Spleen (tissue), 11 donors: ENCODE results near the gene DNAAF5. TPM values are rescaled to one million over a fixed set of nuclear protein-coding genes. Genes with fewer than 3 reads are reported as not detected.
A peak's percentile ranks its signal among the peaks of the same experiment; 100 is the strongest.

ENCODE experiments used
- DNase-seq: peaks from one replicate; pipeline ENCODE4 v3.0.0-alpha.2; 2020
- H3K27ac ChIP-seq, 8 donors: fragments of 200-600 bp; sonication (generic) in 7 of 8; 1 replicate in 4 of 8; 2 replicates in 4 of 8; pipeline versions ENCODE4 v1.5.0 to v1.8.0; 2016 to 2021; ENCODE audit warnings: inconsistent platforms in 4 of 8, mild to moderate bottlenecking in 4 of 8, moderate library complexity in 1 of 8
- H3K27me3 ChIP-seq, 7 donors: fragments of 200-600 bp; sonication (generic) in 6 of 7; replicated peaks in 1 of 7; 1 replicate in 4 of 7; 2 replicates in 3 of 7; pipeline versions ENCODE4 v1.5.0 to v1.8.0; 2016 to 2021; ENCODE audit warnings: inconsistent platforms in 3 of 7, mild to moderate bottlenecking in 1 of 7
- H3K36me3 ChIP-seq, 6 donors: fragments of 200-600 bp; sonication (generic) in 5 of 6; 1 replicate in 4 of 6; 2 replicates in 2 of 6; pipeline versions ENCODE4 v1.5.0 to v1.8.0; 2016 to 2021; ENCODE audit warnings: inconsistent platforms in 2 of 6
- H3K4me1 ChIP-seq, 6 donors: fragments of 200-600 bp; sonication (generic) in 5 of 6; 1 replicate in 3 of 6; 2 replicates in 3 of 6; pipeline versions ENCODE4 v1.5.0 to v1.8.0; 2016 to 2021; ENCODE audit warnings: inconsistent platforms in 3 of 6
- H3K4me3 ChIP-seq, 8 donors: fragments of 200-600 bp; sonication (generic) in 7 of 8; 1 replicate in 4 of 8; 2 replicates in 4 of 8; pipeline versions ENCODE4 v1.5.0 to v1.8.0; 2016 to 2021; ENCODE audit warnings: inconsistent platforms in 4 of 8, mild to moderate bottlenecking in 4 of 8, moderate library complexity in 2 of 8
- H3K9me3 ChIP-seq, 8 donors: fragments of 200-600 bp; sonication (generic) in 7 of 8; 1 replicate in 4 of 8; 2 replicates in 4 of 8; pipeline versions ENCODE4 v1.5.0 to v1.8.0; 2016 to 2021; ENCODE audit warnings: inconsistent platforms in 4 of 8
- POLR2A ChIP-seq, 3 donors: fragments of 450-650 bp; IDR thresholded peaks; one replicate each; pipeline ENCODE4 v1.5.1; 2017; ENCODE audit warnings: antibody characterized with exemption in 3 of 3, mild to moderate bottlenecking in 1 of 3
- POLR2AphosphoS5 ChIP-seq, 3 donors: sonication (generic); formaldehyde crosslinking; IDR thresholded peaks; one replicate each; pipeline ENCODE4 v1.5.1; 2017; ENCODE audit warnings: antibody characterized with exemption in 3 of 3
- WGBS, 5 donors: extraction: QIAGEN DNeasy Blood & Tissue Kit in 3 of 5; methylation state at CpG; one replicate each; pipeline versions ENCODE4 v1.1.5 to v1.1.7; 2013 to 2018; 5-methylcytosine and 5-hydroxymethylcytosine counted together
- intact Hi-C: fragments of 100-400 bp; cut with DNase I; formaldehyde crosslinking; loops from one replicate; pipeline ENCODE4 v1.15.0; 2023; ENCODE audit warnings: low total_unique reads
- polyA plus RNA-seq, 3 donors: library from polyadenylated mRNA; stranded (reverse); fragments of 200-250 nt; gene quantifications; one replicate each; pipeline ENCODE4 v1.2.1, GENCODE V29; 2013
- total RNA-seq, 7 donors: library from RNA; depleted of rRNA in 3 of 7; stranded (reverse); fragments of >200 nt in 3 of 7; fragmentation: NEBNext Ultra II Directional in 4 of 7; extraction: Animal tissue kit (Norgen Biotek cat#: 25700) in 4 of 7; gene quantifications; one replicate each; pipeline versions ENCODE4 v1.1.0 to v1.2.1, GENCODE V29; 2016 to 2021
- TF ChIP-seq, protein P1 (sequence below), 11 experiments: fragments of 200-600 bp in 7 of 11; fragments of 450-650 bp in 4 of 11; sonication (generic) in 4 of 11; IDR thresholded peaks in 8 of 11; conservative IDR thresholded peaks in 3 of 11; 1 replicate in 7 of 11; 2 replicates in 4 of 11; pipeline versions ENCODE4 v1.4.0 to v1.8.0; 2016 to 2021; ENCODE audit warnings: antibody characterized with exemption in 11 of 11, inconsistent platforms in 4 of 11, mild to moderate bottlenecking in 1 of 11
- donor health status: healthy with polysubstance abuse.
- donor health status: DM: no; HTN: no; CAD: no; lungs with moderate emphysema.
- donor health status: DM: no; HTN: no; CAD: no.
- donor health status: Bipolar disorder and iron deficiency.
- donor health status: healthy.
- donor health status: DM: no; HTN: no; CAD: no.
- donor health status: DM: yes; HTN: yes; CAD: no.

Gene DNAAF5
- total and polyA plus RNA-seq, 10 donors = 7.5 to 22.4 (median 18.1) TPM

DNA sequence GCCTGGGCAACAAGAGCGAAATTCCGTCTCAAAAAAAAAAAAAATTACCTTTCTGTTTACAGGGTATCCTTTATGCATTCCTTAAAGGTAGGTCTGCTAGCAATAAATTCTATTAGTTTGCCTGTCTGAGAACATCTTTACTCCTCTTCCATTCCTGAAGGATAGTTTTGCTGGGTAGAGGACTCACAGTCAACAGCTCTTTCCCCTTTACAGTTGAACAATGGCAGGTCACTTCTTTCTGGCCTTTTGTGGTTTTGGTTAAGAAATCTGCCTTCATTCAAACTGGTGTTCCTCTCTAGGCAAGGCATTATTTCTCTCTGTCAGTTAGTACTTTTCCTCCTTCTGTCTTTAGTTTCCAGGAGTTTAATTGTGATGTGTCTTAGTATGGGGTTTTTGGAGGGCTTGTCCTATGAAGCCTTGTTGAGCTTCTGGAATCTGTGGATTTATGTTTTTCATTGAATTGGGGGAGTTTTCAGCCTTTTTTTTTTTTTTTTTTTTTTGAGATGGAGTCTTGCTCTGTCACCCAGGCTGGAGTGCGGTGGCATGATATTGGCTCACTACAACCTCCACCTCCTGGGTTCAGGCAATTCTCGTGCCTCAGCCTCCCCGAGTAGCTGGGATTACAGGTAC is 4.8 kb upstream of the DNAAF5 start:
- Histone ChIP-seq H3K27ac (no peak overlapping the region), H3K27me3 (no peaks in the 10 kb centered on the region), H3K36me3 (no peaks in the 10 kb centered on the region), H3K4me1 (peaks cover 0 to 14% (median 8%) of the 10 kb centered on the region in 6 donors), H3K9me3 (peaks cover 0 to 11% (median 3%) of the 10 kb centered on the region in 8 donors), H3K4me3 (no peak overlapping the region)
- TF ChIP-seq, protein P1, sequence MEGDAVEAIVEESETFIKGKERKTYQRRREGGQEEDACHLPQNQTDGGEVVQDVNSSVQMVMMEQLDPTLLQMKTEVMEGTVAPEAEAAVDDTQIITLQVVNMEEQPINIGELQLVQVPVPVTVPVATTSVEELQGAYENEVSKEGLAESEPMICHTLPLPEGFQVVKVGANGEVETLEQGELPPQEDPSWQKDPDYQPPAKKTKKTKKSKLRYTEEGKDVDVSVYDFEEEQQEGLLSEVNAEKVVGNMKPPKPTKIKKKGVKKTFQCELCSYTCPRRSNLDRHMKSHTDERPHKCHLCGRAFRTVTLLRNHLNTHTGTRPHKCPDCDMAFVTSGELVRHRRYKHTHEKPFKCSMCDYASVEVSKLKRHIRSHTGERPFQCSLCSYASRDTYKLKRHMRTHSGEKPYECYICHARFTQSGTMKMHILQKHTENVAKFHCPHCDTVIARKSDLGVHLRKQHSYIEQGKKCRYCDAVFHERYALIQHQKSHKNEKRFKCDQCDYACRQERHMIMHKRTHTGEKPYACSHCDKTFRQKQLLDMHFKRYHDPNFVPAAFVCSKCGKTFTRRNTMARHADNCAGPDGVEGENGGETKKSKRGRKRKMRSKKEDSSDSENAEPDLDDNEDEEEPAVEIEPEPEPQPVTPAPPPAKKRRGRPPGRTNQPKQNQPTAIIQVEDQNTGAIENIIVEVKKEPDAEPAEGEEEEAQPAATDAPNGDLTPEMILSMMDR (IDR thresholded peaks at IDR 0.05 in 8 of 11, conservative IDR thresholded peaks at IDR 0.05 in 3 of 11) = no peak
- TF ChIP-seq POLR2A (IDR thresholded peaks at IDR 0.05) (no peak), POLR2AphosphoS5 (IDR thresholded peaks at IDR 0.05) (no peak)
- intact Hi-C loops = no loop called here
- DNase-seq = no peak
- WGBS, 5 donors = 95 to 99% (median 97%) methylated on average over 5 of the region's 5 CpGs

DNA sequence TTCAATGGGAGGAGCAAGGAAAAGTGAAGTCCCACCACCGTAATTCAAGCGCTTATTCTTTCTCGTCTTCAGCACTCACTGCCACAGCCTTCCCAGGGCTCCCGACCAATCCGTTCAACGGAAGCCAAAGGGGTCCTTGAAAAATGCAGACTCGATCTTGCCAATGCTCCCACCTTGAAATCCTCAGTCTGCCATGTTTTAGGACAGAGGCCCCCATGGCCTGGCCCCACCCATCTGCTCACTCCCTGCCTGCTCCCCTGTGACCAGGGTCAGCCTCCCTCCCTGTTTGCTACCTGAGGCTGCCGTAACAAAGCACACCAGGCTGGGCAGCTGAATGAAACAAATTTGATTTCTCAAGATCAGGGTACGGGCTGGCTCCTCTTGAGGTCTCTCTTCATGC is 3.0 kb upstream of the DNAAF5 start:
- Histone ChIP-seq H3K36me3 (no peaks in the 10 kb centered on the region), H3K27ac (no peak overlapping the region), H3K9me3 (peaks cover 0 to 11% (median 3%) of the 10 kb centered on the region in 8 donors), H3K4me1 (peaks cover 6 to 29% (median 20%) of the 10 kb centered on the region in 6 donors), H3K27me3 (no peaks in the 10 kb centered on the region), H3K4me3 (no peak overlapping the region)
- intact Hi-C loops = no loop called here
- WGBS, 5 donors = 88 to 98% (median 96%) methylated on average over 9 of the region's 9 CpGs
- DNase-seq = no peak
- no peak for TF ChIP-seq POLR2A (IDR thresholded peaks at IDR 0.05)
- TF ChIP-seq, protein P1 (IDR thresholded peaks at IDR 0.05 in 8 of 11, conservative IDR thresholded peaks at IDR 0.05 in 3 of 11) = no peak
- TF ChIP-seq POLR2AphosphoS5 (IDR thresholded peaks at IDR 0.05) = no peak

DNA sequence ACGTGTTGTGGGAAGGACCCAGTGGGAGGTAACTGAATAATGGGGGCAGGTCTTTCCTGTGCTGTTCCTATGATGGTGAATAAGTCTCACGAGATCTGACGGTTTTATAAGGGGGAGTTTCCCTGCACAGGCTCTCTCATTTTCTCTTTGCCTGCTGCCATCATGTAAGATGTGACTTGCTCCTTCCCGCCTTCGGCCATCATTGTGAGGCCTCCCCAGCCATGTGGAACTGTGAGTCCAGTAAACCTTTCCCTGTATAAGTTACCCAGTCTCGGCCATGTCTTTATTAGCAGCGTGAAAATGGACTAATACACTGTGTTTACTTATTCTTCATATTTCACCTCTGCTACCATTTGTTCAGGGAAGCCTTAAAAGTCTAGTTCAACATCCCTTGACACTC is 2.2 kb upstream of the DNAAF5 start:
- DNase-seq = no peak
- H3K27ac ChIP-seq = no peak overlapping the region
- H3K4me3 ChIP-seq = no peak overlapping the region
- intact Hi-C loops = no loop called here
- WGBS, 5 donors = 81 to 93% (median 89%) methylated on average over 7 of the region's 7 CpGs
- peaks cover 0 to 11% (median 3%) of the 10 kb centered on the region in 8 donors for H3K9me3 ChIP-seq
- no peak for TF ChIP-seq POLR2A (IDR thresholded peaks at IDR 0.05)
- no peak for TF ChIP-seq POLR2AphosphoS5 (IDR thresholded peaks at IDR 0.05)
- TF ChIP-seq, protein P1 (IDR thresholded peaks at IDR 0.05 in 8 of 11, conservative IDR thresholded peaks at IDR 0.05 in 3 of 11) = no peak
- no peaks in the 10 kb centered on the region for H3K27me3 ChIP-seq
- peaks cover 6 to 32% (median 24%) of the 10 kb centered on the region in 6 donors for H3K4me1 ChIP-seq
- peaks cover 0 to 2% (median 0%) of the 10 kb centered on the region in 6 donors for H3K36me3 ChIP-seq

DNA sequence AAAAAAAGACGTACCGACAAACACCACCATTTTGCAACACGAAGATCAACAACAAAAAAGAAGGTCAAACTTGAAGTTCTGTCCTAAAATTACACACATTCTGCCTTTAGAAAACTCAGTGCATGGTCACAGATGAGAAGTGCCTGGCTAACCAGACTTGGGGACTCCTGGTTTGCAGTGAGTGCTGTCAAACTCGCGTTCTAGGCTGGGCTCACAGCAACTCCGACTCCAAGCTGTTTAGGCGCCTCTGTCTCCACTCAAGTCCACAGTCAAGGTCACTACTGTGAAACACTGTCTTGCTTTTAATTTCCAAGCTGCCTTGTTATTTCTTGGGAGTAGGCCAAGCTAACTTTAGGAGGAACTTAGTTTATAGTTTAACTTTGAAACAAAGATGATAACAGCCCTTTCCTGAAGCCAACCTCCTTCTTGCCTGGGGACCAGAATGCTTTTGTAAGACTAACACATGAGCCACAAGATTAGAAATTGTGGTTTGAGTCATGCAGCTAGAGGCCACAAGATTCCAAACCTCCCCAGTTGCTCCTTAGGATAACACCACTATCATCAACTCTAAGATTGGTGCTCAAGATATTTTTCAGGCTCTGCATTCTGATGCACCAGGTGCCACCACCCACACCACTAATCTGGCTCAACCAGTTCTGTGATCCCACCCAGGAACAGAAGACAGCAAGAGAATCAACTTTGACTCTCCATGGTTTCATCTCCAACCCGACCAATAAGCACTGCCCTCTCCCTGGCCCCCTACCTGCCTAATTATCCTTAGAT is 1.1 kb upstream of the DNAAF5 start:
- Histone ChIP-seq H3K27me3 (no peaks in the 10 kb centered on the region), H3K9me3 (peaks cover 0 to 11% (median 3%) of the 10 kb centered on the region in 8 donors), H3K4me1 (peaks cover 6 to 32% (median 24%) of the 10 kb centered on the region in 6 donors), H3K36me3 (peaks cover 0 to 13% (median 4%) of the 10 kb centered on the region in 6 donors), H3K27ac (no peak overlapping the region), H3K4me3 (peak overlapping the region in 4 of 8 donors; percentile 99 to 100 (median 100))
- intact Hi-C loops = no loop called here
- peak; percentile 10 for DNase-seq
- WGBS, 5 donors = 89 to 96% (median 91%) methylated on average over 8 of the region's 8 CpGs
- TF ChIP-seq POLR2A (IDR thresholded peaks at IDR 0.05) (no peak), POLR2AphosphoS5 (IDR thresholded peaks at IDR 0.05) (no peak)
- TF ChIP-seq, protein P1 (IDR thresholded peaks at IDR 0.05 in 8 of 11, conservative IDR thresholded peaks at IDR 0.05 in 3 of 11) = no peak
